Stimulated activated naive CD8-positive, alpha-beta T cell treated with anti-CD3 and anti-CD28 coated beads, Interleukin-15, Interleukin-2, amounts not matched to agents 100 ng/mL and 50 ng/mL, for 24 hours (primary cell): Measurements from ENCODE around the gene SYNPO2L.
"Not testable (repeated sequence)": the region's sequence is repeated elsewhere in the genome, so short reads cannot be mapped to it uniquely, and the experiment has no call there.

Source experiments
- H3K27ac Mint-ChIP-seq: one replicate; pipeline ENCODE4 v1.8.0; 2021; ENCODE audit warnings: mild to moderate bottlenecking, mixed read lengths
- H3K27me3 Mint-ChIP-seq: one replicate; pipeline ENCODE4 v1.8.0; 2021; ENCODE audit warnings: mixed read lengths
- H3K36me3 Mint-ChIP-seq: one replicate; pipeline ENCODE4 v1.8.0; 2021; ENCODE audit warnings: low read depth, mixed read lengths
- H3K4me1 Mint-ChIP-seq: one replicate; pipeline ENCODE4 v1.8.0; 2021; ENCODE audit warnings: low read depth, mixed read lengths
- H3K4me3 Mint-ChIP-seq: one replicate; pipeline ENCODE4 v1.8.0; 2021; ENCODE audit warnings: mild to moderate bottlenecking, mixed read lengths
- H3K9me3 Mint-ChIP-seq: one replicate; pipeline ENCODE4 v1.8.0; 2021; ENCODE audit warnings: mixed read lengths

The SYNPO2L gene

GRCh38 chr10:73643362-73643761 is 12.5 kb downstream of the SYNPO2L start:
- Mint-ChIP-seq H3K4me1 (peaks cover 17% of the 10 kb centered on the region), H3K27me3 (no peaks in the 10 kb centered on the region), H3K4me3 (no peak overlapping the region), H3K36me3 (no peaks in the 10 kb centered on the region), H3K27ac (no peak overlapping the region), H3K9me3 (no peaks in the 10 kb centered on the region)

GRCh38 chr10:73641328-73642060 is 14.3 kb downstream of the SYNPO2L start, which contains the start of gene MYOZ1:
TSS of gene MYOZ1 (minus strand) at chr10:73641474. CDS start at chr10:73640017, 1,457 bp downstream.
- Mint-ChIP-seq H3K36me3 (no peaks in the 10 kb centered on the region), H3K4me1 (peaks cover 17% of the 10 kb centered on the region), H3K27me3 (no peaks in the 10 kb centered on the region), H3K27ac (no peak within 1 kb of the TSS), H3K9me3 (no peaks in the 10 kb centered on the region), H3K4me3 (no peak within 1 kb of the TSS)

- H3K4me1 Mint-ChIP-seq = peaks cover 4% of the 10 kb centered on the region
- no peaks in the 10 kb centered on the region for H3K9me3 Mint-ChIP-seq
- H3K27me3 Mint-ChIP-seq = no peaks in the 10 kb centered on the region
- no peaks in the 10 kb centered on the region for H3K36me3 Mint-ChIP-seq
- H3K27ac Mint-ChIP-seq = no peak overlapping the region
- H3K4me3 Mint-ChIP-seq = no peak overlapping the region
Observed at GRCh38 chr10:73639286-73639685, 16.5 kb downstream of the SYNPO2L start.

- no peak overlapping the region for H3K4me3 Mint-ChIP-seq
Observed at GRCh38 chr10:73635781-73636180, 20.0 kb downstream of the SYNPO2L start.

GRCh38 chr10:73634421-73634820 is 21.4 kb downstream of the SYNPO2L start:
- Mint-ChIP-seq H3K9me3 (no peaks in the 10 kb centered on the region), H3K4me1 (no peaks in the 10 kb centered on the region), H3K27ac (no peak overlapping the region), H3K27me3 (no peaks in the 10 kb centered on the region), H3K4me3 (no peak overlapping the region), H3K36me3 (no peaks in the 10 kb centered on the region)

More at GRCh38 chr10:73635781-73636180, 20.0 kb downstream of the SYNPO2L start:
- no peaks in the 10 kb centered on the region for H3K27me3 Mint-ChIP-seq
- no peaks in the 10 kb centered on the region for H3K4me1 Mint-ChIP-seq
- no peaks in the 10 kb centered on the region for H3K9me3 Mint-ChIP-seq
- H3K36me3 Mint-ChIP-seq = no peaks in the 10 kb centered on the region
- H3K27ac Mint-ChIP-seq = no peak overlapping the region

- H3K9me3 Mint-ChIP-seq = no peaks in the 10 kb centered on the region
- peaks cover 9% of the 10 kb centered on the region for H3K36me3 Mint-ChIP-seq
- no peak overlapping the region for H3K27ac Mint-ChIP-seq
- no peaks in the 10 kb centered on the region for H3K27me3 Mint-ChIP-seq
- no peak overlapping the region for H3K4me3 Mint-ChIP-seq
- H3K4me1 Mint-ChIP-seq = peaks cover 20% of the 10 kb centered on the region
Observed at GRCh38 chr10:73629165-73629564, 26.7 kb downstream of the SYNPO2L start.

GRCh38 chr10:73628405-73628804 is 27.4 kb downstream of the SYNPO2L start:
- H3K27me3 Mint-ChIP-seq = no peaks in the 10 kb centered on the region
- peaks cover 9% of the 10 kb centered on the region for H3K36me3 Mint-ChIP-seq
- no peaks in the 10 kb centered on the region for H3K9me3 Mint-ChIP-seq
- H3K27ac Mint-ChIP-seq = no peak overlapping the region
- peaks cover 20% of the 10 kb centered on the region for H3K4me1 Mint-ChIP-seq
- no peak overlapping the region for H3K4me3 Mint-ChIP-seq

GRCh38 chr10:73627300-73627699 is 28.5 kb downstream of the SYNPO2L start:
- Mint-ChIP-seq H3K27ac (peak overlapping the region; percentile 28), H3K4me3 (peak overlapping the region; percentile 100), H3K4me1 (peaks cover 20% of the 10 kb centered on the region), H3K9me3 (no peaks in the 10 kb centered on the region), H3K36me3 (peaks cover 9% of the 10 kb centered on the region), H3K27me3 (no peaks in the 10 kb centered on the region)

GRCh38 chr10:73625884-73626752 is 29.7 kb downstream of the SYNPO2L start:
- Mint-ChIP-seq H3K4me1 (peaks cover 20% of the 10 kb centered on the region), H3K36me3 (peaks cover 9% of the 10 kb centered on the region), H3K27ac (peak overlapping the region; percentile 100), H3K4me3 (peak overlapping the region; percentile 100), H3K27me3 (no peaks in the 10 kb centered on the region), H3K9me3 (no peaks in the 10 kb centered on the region)

GRCh38 chr10:73625004-73625883 is 30.6 kb downstream of the SYNPO2L start:
- H3K9me3 Mint-ChIP-seq = no peaks in the 10 kb centered on the region
- H3K4me1 Mint-ChIP-seq = peaks cover 20% of the 10 kb centered on the region
- H3K36me3 Mint-ChIP-seq = peaks cover 9% of the 10 kb centered on the region
- H3K27ac Mint-ChIP-seq = peak overlapping the region; percentile 100
- H3K4me3 Mint-ChIP-seq = peak overlapping the region; percentile 100
- H3K27me3 Mint-ChIP-seq = no peaks in the 10 kb centered on the region

- H3K27ac Mint-ChIP-seq = no peak overlapping the region
- no peaks in the 10 kb centered on the region for H3K27me3 Mint-ChIP-seq
- peaks cover 9% of the 10 kb centered on the region for H3K36me3 Mint-ChIP-seq
- H3K9me3 Mint-ChIP-seq = no peaks in the 10 kb centered on the region
- no peak overlapping the region for H3K4me3 Mint-ChIP-seq
- H3K4me1 Mint-ChIP-seq = peaks cover 20% of the 10 kb centered on the region
Observed at GRCh38 chr10:73623056-73623455, 32.8 kb downstream of the SYNPO2L start.

GRCh38 chr10:73620974-73621373 is 34.9 kb downstream of the SYNPO2L start:
- not testable (repeated sequence) for H3K4me3 Mint-ChIP-seq, H3K27ac Mint-ChIP-seq, H3K27me3 Mint-ChIP-seq, H3K4me1 Mint-ChIP-seq, H3K36me3 Mint-ChIP-seq, H3K9me3 Mint-ChIP-seq

- not testable (repeated sequence) for H3K4me3 Mint-ChIP-seq, H3K36me3 Mint-ChIP-seq, H3K9me3 Mint-ChIP-seq, H3K27ac Mint-ChIP-seq, H3K27me3 Mint-ChIP-seq, H3K4me1 Mint-ChIP-seq
Observed at GRCh38 chr10:73617143-73617542, 38.7 kb downstream of the SYNPO2L start.

- H3K9me3 Mint-ChIP-seq = no peaks in the 10 kb centered on the region
- no peaks in the 10 kb centered on the region for H3K36me3 Mint-ChIP-seq
- no peaks in the 10 kb centered on the region for H3K27me3 Mint-ChIP-seq
- no peak overlapping the region for H3K27ac Mint-ChIP-seq
- no peaks in the 10 kb centered on the region for H3K4me1 Mint-ChIP-seq
- no peak overlapping the region for H3K4me3 Mint-ChIP-seq
Observed at GRCh38 chr10:73614720-73615119, 41.1 kb downstream of the SYNPO2L start.
